HFF-Myc (cell line): ENCODE data around the gene U2AF2.

Experiments
- DNase-seq: peaks from one replicate; pipeline ENCODE4 v3.0.0-alpha.2; 2011; ENCODE audit warnings: low read depth; ENCODE audit errors: extremely low read depth
- H3K4me3 ChIP-seq: replicated peaks from 2 replicates; pipeline ENCODE4 v1.5.1; 2011; ENCODE audit warnings: low read depth, mild to moderate bottlenecking, control low read depth, low read length
- CTCF ChIP-seq: IDR thresholded peaks from 2 replicates; pipeline ENCODE4 v1.5.1; 2012; ENCODE audit warnings: mild to moderate bottlenecking, low read depth, low read length, control low read depth; ENCODE audit errors: missing control alignments

U2AF2 gene

GRCh38 chr19:55643003-55643886, 11.6 kb upstream of the U2AF2 start, which contains the start of gene ZNF581:
Gene ZNF581 (plus strand): TSS chr19:55643649. CDS start chr19:55644572, 923 bp downstream.
- H3K4me3 ChIP-seq = peak within 1 kb of the TSS; percentile 87
- TF ChIP-seq CTCF = no peak

GRCh38 chr19:55643887-55644176, 11.0 kb upstream of the U2AF2 start:
- no peak for DNase-seq
- TF ChIP-seq CTCF = no peak
- H3K4me3 ChIP-seq = peak overlapping the region; percentile 87

More at GRCh38 chr19:55643003-55643886, 11.6 kb upstream of the U2AF2 start, which contains the start of gene ZNF581:
- peak; percentile 42 for DNase-seq

- H3K4me3 ChIP-seq = peak overlapping the region; percentile 87
- TF ChIP-seq CTCF = no peak
- DNase-seq = no peak
Measured at GRCh38 chr19:55644191-55644833, 10.5 kb upstream of the U2AF2 start.

GRCh38 chr19:55644842-55645511, 9.9 kb upstream of the U2AF2 start:
- no peak for TF ChIP-seq CTCF
- peak overlapping the region; percentile 87 for H3K4me3 ChIP-seq
- no peak for DNase-seq

- H3K4me3 ChIP-seq = peak overlapping the region; percentile 87
- TF ChIP-seq CTCF = no peak
- DNase-seq = no peak
Measured at GRCh38 chr19:55645512-55645881, 9.3 kb upstream of the U2AF2 start.

- peak overlapping the region; percentile 72 for H3K4me3 ChIP-seq
- TF ChIP-seq CTCF = no peak
- DNase-seq = no peak
Measured at GRCh38 chr19:55646889-55647731, 7.7 kb upstream of the U2AF2 start.
